Measurements from ENCODE around the gene PJA1. TPM values are rescaled to one million over a fixed set of nuclear protein-coding genes. Genes with fewer than 3 reads are reported as not detected.

PJA1 gene
- polyA plus RNA-seq, 2 of the 4 experiments (the other 2 are of a cell fraction) = 19.6 to 20.2 TPM

- no peaks in the 10 kb centered on the region for H3K9me3 ChIP-seq
- H3K4me1 ChIP-seq = peaks cover 15% of the 10 kb centered on the region; the same call in 2 of the 3 replicates
- peak in 1 of 2 experiments; percentile 44; a peak in 3 of 6 replicates for ATAC-seq
- TF ChIP-seq JUNB (IDR thresholded peaks at IDR 0.05) (no peak), ESRRA (IDR thresholded peaks at IDR 0.05; ENCODE audit: borderline replicate concordance, low read length) (no peak), EHMT2 (IDR thresholded peaks at IDR 0.05; ENCODE audit: low read depth) (no peak), POLR2AphosphoS2 (conservative IDR thresholded peaks at IDR 0.05; ENCODE audit: low read length) (no peak), NFE2L2 (conservative IDR thresholded peaks at IDR 0.05; ENCODE audit: low read length) (no peak), CEBPB (IDR thresholded peaks at IDR 0.05) (no peak), HDAC2 (IDR thresholded peaks at IDR 0.05) (no peak), RNF2 (IDR thresholded peaks at IDR 0.05; ENCODE audit: borderline replicate concordance, low read depth) (no peak), ZSCAN20 (CRISPR knock-in tag; IDR thresholded peaks at IDR 0.05) (no peak), CBX2 (IDR thresholded peaks at IDR 0.05; ENCODE audit: borderline replicate concordance, low read depth) (no peak), HEYL (CRISPR knock-in tag; IDR thresholded peaks at IDR 0.05) (no peak), REST (IDR thresholded peaks at IDR 0.05) (no peak), PBX3 (IDR thresholded peaks at IDR 0.05) (no peak), JUN (IDR thresholded peaks at IDR 0.05) (no peak), CHD2 (IDR thresholded peaks at IDR 0.05; ENCODE audit: low read length, partially characterized antibody) (no peak), RARB (CRISPR knock-in tag; IDR thresholded peaks at IDR 0.05) (no peak)
- POLR2A ChIA-PET = no interaction called here
- no peak overlapping the region for H3K4me3 ChIP-seq
- no peak overlapping the region for H3K27ac ChIP-seq
- no peak for FAIRE-seq
- no peak for DNase-seq (ENCODE audit: low read depth in 1 of 2, low spot score in 1 of 2)
- WGBS (ENCODE audit: missing lambda C conversion rate) = 77% methylated on average over 5 of the region's 8 CpGs
- CTCF ChIA-PET = interaction anchor here (1.1 to 1.9 kb wide), 2 partner anchors 17 to 69 kb away, joined by 5 read pairs; no protein-coding TSS in a partner anchor
- no peak overlapping the region for H3K4me2 ChIP-seq
Observed at GRCh38 chrX:69153060-69153730, 12.1 kb downstream of the PJA1 start.

GRCh38 chrX:69152417-69152841 is 12.8 kb downstream of the PJA1 start:
- FAIRE-seq = peak; percentile 81
- H3K4me1 ChIP-seq = peaks cover 15% of the 10 kb centered on the region; the same call in 2 of the 3 replicates
- TF ChIP-seq JUN (IDR thresholded peaks at IDR 0.05) (no peak), HES2 (IDR thresholded peaks at IDR 0.05) (no peak), ATOH8 (CRISPR knock-in tag; IDR thresholded peaks at IDR 0.05; ENCODE audit: low read depth) (no peak), E2F6 (IDR thresholded peaks at IDR 0.05; ENCODE audit: borderline replicate concordance, low read depth) (no peak), FOSB (CRISPR knock-in tag; IDR thresholded peaks at IDR 0.05) (no peak), CHD2 (IDR thresholded peaks at IDR 0.05; ENCODE audit: low read length, partially characterized antibody) (no peak), CBX2 (IDR thresholded peaks at IDR 0.05; ENCODE audit: borderline replicate concordance, low read depth) (no peak), MAZ (IDR thresholded peaks at IDR 0.05; ENCODE audit: borderline replicate concordance, low read depth, low read length) (no peak), EP300 (IDR thresholded peaks at IDR 0.05) (no peak)
- ATAC-seq = no peak
- no peaks in the 10 kb centered on the region for H3K9me3 ChIP-seq
- POLR2A ChIA-PET = no interaction called here
- 40% methylated on average over 1 of the region's 1 CpG for WGBS (ENCODE audit: missing lambda C conversion rate)
- no peak overlapping the region for H3K27ac ChIP-seq
- no peak overlapping the region for H3K4me3 ChIP-seq
- peak in 1 of 2 experiments; percentile 33 for DNase-seq (ENCODE audit: low read depth in 1 of 2, low spot score in 1 of 2)
- CTCF ChIA-PET = interaction anchor here (1.0 to 1.9 kb wide), 2 partner anchors 16 to 68 kb away, joined by 3 to 5 read pairs; no protein-coding TSS in a partner anchor
- H3K4me2 ChIP-seq = no peak overlapping the region
